Gastroesophageal sphincter (tissue), 2 donors: Measurements from ENCODE around the gene B3GNT2.

Experiments used
- EP300 ChIP-seq: sonication (generic); formaldehyde crosslinking; IDR thresholded peaks from one replicate; pipeline ENCODE4 v1.6.1; 2017; ENCODE audit warnings: antibody characterized with exemption, mild to moderate bottlenecking
- POLR2A ChIP-seq, 2 donors: fragments of 450-650 bp; IDR thresholded peaks; one replicate each; pipeline ENCODE4 v1.6.1; 2017; ENCODE audit warnings: antibody characterized with exemption in 2 of 2, mild to moderate bottlenecking in 2 of 2, moderate library complexity in 1 of 2

- TF ChIP-seq EP300 (no peak), POLR2A (IDR thresholded peaks at IDR 0.05) (no peak)
Observed at GRCh38 chr2:62229082-62229605, 33.2 kb downstream of the B3GNT2 start.
